HepG2 (cell line): ENCODE measurements around the gene STK10. TPM values are rescaled to one million over a fixed set of nuclear protein-coding genes. Genes with fewer than 3 reads are reported as not detected.

Experiments
- ATAC-seq: fragments of 200-7000 bp; cut with Tn5 transposase; 3 replicates; pipeline ENCODE4 v1.9.1; 2020; ENCODE audit warnings: mild to moderate bottlenecking, moderate library complexity
- BruUV-seq: library from RNA; stranded (reverse); fragments of 400-500 nt; replicated peaks from 2 replicates; lab custom pipeline; 2021; lab: Mats Ljungman, UMichigan
- CTCF ChIA-PET: fragments of 300-600 bp; formaldehyde crosslinking; extraction: SDS; loops from one replicate; lab custom pipeline; 2021; ENCODE audit warnings: low total read pairs, inconsistent platforms, low intra/inter-chr PET ratio; lab: Yijun Ruan, JAX
- POLR2A ChIA-PET: fragments of 350-600 bp; sonication (Branson Sonifier 250); formaldehyde crosslinking; loops from one replicate; lab custom pipeline; 2020; ENCODE audit warnings: antibody characterized with exemption, inconsistent platforms; lab: Yijun Ruan, JAX
- DNase-seq: peaks from one replicate; pipeline ENCODE4 v3.0.0-alpha.2; 2015; ENCODE audit warnings: low spot score
- FAIRE-seq: peaks from 3 replicates; lab custom pipeline; 2011; peaks lifted over from hg19 to GRCh38; lab: Jason Lieb, UNC
- H2AFZ ChIP-seq: one replicate; pipeline ENCODE4 v1.6.1; 2011; ENCODE audit warnings: low read length, inconsistent platforms
- H3K27ac ChIP-seq: fragments of 300-600 bp; 3 replicates; pipeline ENCODE4 v1.8.0; 2011; ENCODE audit warnings: mixed run types, mild to moderate bottlenecking, mixed read lengths, low read length, inconsistent platforms; ENCODE audit not compliant: insufficient read depth; ENCODE audit errors: extremely low read length
- H3K27me3 ChIP-seq, 2 experiments: fragments of 200-600 bp in 1 of 2; 2 replicates in 1 of 2; 3 replicates in 1 of 2; pipeline versions ENCODE4 v1.6.0 to v1.8.0; 2011; ENCODE audit warnings: low read length in 2 of 2, mild to moderate bottlenecking in 2 of 2, moderate library complexity in 2 of 2, inconsistent platforms in 1 of 2; ENCODE audit not compliant: insufficient read depth in 2 of 2, control insufficient read depth in 1 of 2
- H3K36me3 ChIP-seq, 2 experiments: fragments of 200-600 bp in 1 of 2; replicated peaks in 1 of 2; 2 replicates in 1 of 2; 3 replicates in 1 of 2; pipeline versions ENCODE4 v1.5.1 to v1.8.0; 2011; ENCODE audit warnings: low read length in 2 of 2, inconsistent platforms in 1 of 2; ENCODE audit not compliant: insufficient read depth in 2 of 2, control insufficient read depth in 1 of 2
- H3K4me1 ChIP-seq: 2 replicates; pipeline ENCODE4 v1.5.1; 2012; ENCODE audit warnings: low read length, inconsistent platforms; ENCODE audit not compliant: insufficient read depth
- H3K4me2 ChIP-seq: 2 replicates; pipeline ENCODE4 v1.6.0; 2011; ENCODE audit warnings: low read depth, low read length, inconsistent platforms
- H3K4me3 ChIP-seq, 3 experiments: fragments of 200-600 bp in 1 of 3; sonication (generic), shearing (Covaris generic) in 1 of 3; replicated peaks in 1 of 3; 2 replicates each; pipeline ENCODE4 v1.5.1; 2011 to 2016; ENCODE audit warnings: low read length in 3 of 3, inconsistent platforms in 2 of 3, low read depth in 2 of 3, mild to moderate bottlenecking in 2 of 3, control low read depth in 1 of 3, mixed read lengths in 1 of 3; ENCODE audit not compliant: insufficient read depth in 1 of 3
- H3K79me2 ChIP-seq: one replicate; pipeline ENCODE4 v1.6.1; 2011; ENCODE audit warnings: low read length, inconsistent platforms; ENCODE audit not compliant: insufficient read depth
- H3K9ac ChIP-seq: 2 replicates; pipeline ENCODE4 v1.6.0; 2011; ENCODE audit warnings: mild to moderate bottlenecking, low read depth, low read length, inconsistent platforms; ENCODE audit not compliant: insufficient read depth
- H3K9me3 ChIP-seq: 2 replicates; pipeline ENCODE4 v1.5.1; 2012; ENCODE audit warnings: mild to moderate bottlenecking, low read length
- H4K20me1 ChIP-seq: 2 replicates; pipeline ENCODE4 v1.6.0; 2011; ENCODE audit warnings: inconsistent platforms, mild to moderate bottlenecking, low read length, moderate library complexity; ENCODE audit not compliant: insufficient read depth
- CHD2 ChIP-seq: IDR thresholded peaks from 2 replicates; pipeline ENCODE4 v1.6.1; 2011; ENCODE audit warnings: low read depth, low read length, improper control_type of control experiment
- DNMT3B ChIP-seq: conservative IDR thresholded peaks from 2 replicates; pipeline ENCODE4 v1.6.1; 2016; ENCODE audit warnings: missing biosample characterization, control low read depth
- ELK4 ChIP-seq: sonication (generic); formaldehyde crosslinking; IDR thresholded peaks from 2 replicates; pipeline ENCODE4 v1.9.0; 2021; ENCODE audit warnings: missing genetic modification reagents, borderline replicate concordance
- GMEB2 ChIP-seq: IDR thresholded peaks from 2 replicates; pipeline ENCODE4 v1.6.1; 2016; ENCODE audit warnings: missing biosample characterization, missing genetic modification reagents, low read depth
- JUN ChIP-seq: sonication (generic); formaldehyde crosslinking; IDR thresholded peaks from 2 replicates; pipeline ENCODE4 v1.4.0; 2020; ENCODE audit warnings: mild to moderate bottlenecking, missing genetic modification reagents
- PHF5A ChIP-seq: IDR thresholded peaks from one replicate; pipeline ENCODE4 v1.6.1; 2018; ENCODE audit warnings: low read depth, missing genetic modification reagents; ENCODE audit not compliant: unreplicated experiment
- PRPF4 ChIP-seq: fragments of 200-400 bp; formaldehyde crosslinking; IDR thresholded peaks from 2 replicates; pipeline ENCODE4 v1.6.1; 2016; ENCODE audit warnings: low read length, low read depth; ENCODE audit not compliant: poor library complexity, severe bottlenecking
- SETDB1 ChIP-seq: sonication (generic); formaldehyde crosslinking; IDR thresholded peaks from 2 replicates; pipeline ENCODE4 v1.5.1; 2020; ENCODE audit warnings: missing genetic modification reagents, mild to moderate bottlenecking, borderline replicate concordance
- SOX5 ChIP-seq: IDR thresholded peaks from 2 replicates; pipeline ENCODE4 v1.6.1; 2016; ENCODE audit warnings: borderline replicate concordance
- TAF15 ChIP-seq: fragments of 200-400 bp; formaldehyde crosslinking; IDR thresholded peaks from one replicate; pipeline ENCODE4 v1.6.1; 2018; ENCODE audit warnings: mild to moderate bottlenecking, low read depth, low read length; ENCODE audit not compliant: poor library complexity, severe bottlenecking
- THAP7 ChIP-seq: sonication (generic); formaldehyde crosslinking; IDR thresholded peaks from 2 replicates; pipeline ENCODE4 v1.8.1; 2023; ENCODE audit warnings: mild to moderate bottlenecking, missing genetic modification reagents
- ZNF101 ChIP-seq: sonication (generic); formaldehyde crosslinking; IDR thresholded peaks from 2 replicates; pipeline ENCODE4 v1.4.0; 2020; ENCODE audit warnings: mild to moderate bottlenecking, low read depth, missing genetic modification reagents, borderline replicate concordance
- ZNF160 ChIP-seq: sonication (generic); formaldehyde crosslinking; IDR thresholded peaks from 2 replicates; pipeline ENCODE4 v1.8.0; 2022; ENCODE audit warnings: mild to moderate bottlenecking, inconsistent platforms, missing genetic modification reagents
- ZNF510 ChIP-seq: sonication (generic); formaldehyde crosslinking; IDR thresholded peaks from 2 replicates; pipeline ENCODE4 v1.4.0; 2020; ENCODE audit warnings: low read depth, mild to moderate bottlenecking, missing genetic modification reagents
- ZNF660 ChIP-seq: sonication (generic); formaldehyde crosslinking; IDR thresholded peaks from 2 replicates; pipeline ENCODE4 v1.5.1; 2020; ENCODE audit warnings: mild to moderate bottlenecking, low read depth, missing genetic modification reagents, borderline replicate concordance
- ZNF687 ChIP-seq: sonication (generic); formaldehyde crosslinking; IDR thresholded peaks from 2 replicates; pipeline ENCODE4 v1.5.1; 2020; ENCODE audit warnings: mild to moderate bottlenecking, missing genetic modification reagents, moderate library complexity
- ZNF737 ChIP-seq: sonication (generic); formaldehyde crosslinking; IDR thresholded peaks from 2 replicates; pipeline ENCODE4 v1.5.0; 2020; ENCODE audit warnings: missing genetic modification reagents, mild to moderate bottlenecking, borderline replicate concordance
- WGBS: methylation state at CpG from one replicate; pipeline ENCODE4 v1.1.6; 2017; ENCODE audit warnings: low lambda C conversion rate; 5-methylcytosine and 5-hydroxymethylcytosine counted together
- in situ Hi-C: cut with HindIII; loops from 2 replicates; pipeline ENCODE4 v1.10.0; 2017; ENCODE audit warnings: low pct_unique_long_range_greater_than_20kb; ENCODE audit not compliant: extremely low pct_ligation_motif_present
- intact Hi-C: fragments of 100-400 bp; cut with micrococcal nuclease; formaldehyde crosslinking; loops from one replicate; pipeline ENCODE4 v1.10.0; 2022; ENCODE audit not compliant: unreplicated experiment
- polyA plus RNA-seq, 8 experiments: library from polyadenylated mRNA; depleted of rRNA in 3 of 8; stranded (reverse) in 7 of 8; unstranded in 1 of 8; fragments of >200 nt; fragmentation: Illumina TruSeq in 4 of 8; extraction: Trizol in 4 of 8; gene quantifications; 2 replicates each; pipeline versions ENCODE4 v1.2.1 to v1.2.3, GENCODE V29; 2011 to 2016; ENCODE audit warnings: low read depth in 4 of 8, missing spikeins in 1 of 8, mixed read lengths in 1 of 8; ENCODE audit not compliant: insufficient read depth in 1 of 8
- total RNA-seq, 5 experiments: library from RNA; depleted of rRNA; stranded (reverse); fragments of >200 nt; fragmentation: Illumina TruSeq; extraction: Trizol; gene quantifications; 2 replicates each; pipeline ENCODE4 v1.2.3, GENCODE V29; 2016; ENCODE audit warnings: low read depth in 1 of 5

Gene STK10
- total and polyA plus RNA-seq, 2 of the 13 experiments (the other 11 are each of a cell fraction or from before 2014, with no cell fraction given) = 7.0 to 7.2 TPM

- Histone ChIP-seq H3K27me3 (peaks cover 0 to 4% of the 10 kb centered on the region in 2 experiments; a peak in 1 of 5 replicates), H3K36me3 (no peaks in the 10 kb centered on the region), H3K9me3 (no peaks in the 10 kb centered on the region), H2AFZ (no peak overlapping the region), H3K27ac (no peak overlapping the region), H3K4me1 (peaks cover 30% of the 10 kb centered on the region), H3K4me3 (no peak overlapping the region), H3K79me2 (peaks cover 26% of the 10 kb centered on the region), H4K20me1 (peaks cover 10% of the 10 kb centered on the region), H3K9ac (no peak overlapping the region), H3K4me2 (no peak overlapping the region)
- POLR2A ChIA-PET = no interaction called here
- intact Hi-C loops = no loop called here
- in situ Hi-C loops = no loop called here
- FAIRE-seq (no peak), DNase-seq (no peak), ATAC-seq (no peak)
- CTCF ChIA-PET = no interaction called here
- BruUV-seq = no TSS peak
- 45% methylated on average over 6 of the region's 6 CpGs for WGBS
- no peak for TF ChIP-seq JUN
- no peak for TF ChIP-seq ZNF737 (CRISPR knock-in tag)
- no peak for TF ChIP-seq TAF15
- TF ChIP-seq ELK4 = no peak
- no peak for TF ChIP-seq PRPF4
- TF ChIP-seq SETDB1 (CRISPR knock-in tag) = no peak
- no peak for TF ChIP-seq DNMT3B (CRISPR knock-in tag)
- TF ChIP-seq ZNF160 (CRISPR knock-in tag) = no peak
- TF ChIP-seq GMEB2 = no peak
- TF ChIP-seq ZNF510 (CRISPR knock-in tag) = no peak
- no peak for TF ChIP-seq SOX5 (CRISPR knock-in tag)
- no peak for TF ChIP-seq PHF5A (CRISPR knock-in tag)
- TF ChIP-seq ZNF101 (CRISPR knock-in tag) = no peak
- TF ChIP-seq CHD2 = no peak
- no peak for TF ChIP-seq ZNF660 (CRISPR knock-in tag)
- TF ChIP-seq ZNF687 (CRISPR knock-in tag) = no peak
- no peak for TF ChIP-seq THAP7 (CRISPR knock-in tag)
Observed at GRCh38 chr5:172008689-172009141, 179.3 kb downstream of the STK10 start.
